GM10266 (cell line): Measurements from ENCODE around the gene MYMX.

Experiments
- DNase-seq: peaks from one replicate; pipeline ENCODE4 v3.0.0; 2012; ENCODE audit errors: extremely low spot score
- CTCF ChIP-seq: IDR thresholded peaks from 2 replicates; pipeline ENCODE4 v1.5.1; 2012; ENCODE audit warnings: mild to moderate bottlenecking, low read depth; ENCODE audit not compliant: control insufficient read depth, insufficient read depth; ENCODE audit errors: missing control alignments

The MYMX gene

GRCh38 chr6:44258921-44259320 lies 42.2 kb downstream of the MYMX start:
- no peak for TF ChIP-seq CTCF
- no peak for DNase-seq

- no peak for TF ChIP-seq CTCF
- no peak for DNase-seq
These were observed 43.3 kb downstream of the MYMX start for GRCh38 chr6:44260011-44260410.

- peak; percentile 76 for DNase-seq
- no peak for TF ChIP-seq CTCF
These were observed 43.9 kb downstream of the MYMX start for GRCh38 chr6:44260451-44261297.

GRCh38 chr6:44261581-44261980 lies 44.9 kb downstream of the MYMX start:
- no peak for DNase-seq
- no peak for TF ChIP-seq CTCF

- no peak for DNase-seq
- no peak for TF ChIP-seq CTCF
These were observed 46.0 kb downstream of the MYMX start for GRCh38 chr6:44262467-44263353.

GRCh38 chr6:44263354-44264100 lies 46.8 kb downstream of the MYMX start:
- TF ChIP-seq CTCF = no peak
- DNase-seq = peak; percentile 75
